NCI-H526 (cell line): ENCODE data around the gene ZNF438.

ENCODE experiments used
- DNase-seq, 2 experiments: peaks; one replicate each; lab custom pipeline; 2025; lab: John Stamatoyannopoulos, UW

Gene ZNF438

GRCh38 chr10:30826679-30827078 lies 205.0 kb downstream of the ZNF438 start:
- no peak for DNase-seq

- no peak for DNase-seq
These were observed 206.2 kb downstream of the ZNF438 start for GRCh38 chr10:30825495-30825894.

- no peak for DNase-seq
These were observed 206.6 kb downstream of the ZNF438 start for GRCh38 chr10:30825022-30825421.

GRCh38 chr10:30823651-30824050 lies 208.0 kb downstream of the ZNF438 start:
- no peak for DNase-seq

GRCh38 chr10:30822693-30823465 lies 208.8 kb downstream of the ZNF438 start:
- no peak for DNase-seq

GRCh38 chr10:30821994-30822692 lies 209.5 kb downstream of the ZNF438 start:
- peak in 1 of 2 experiments; percentile 16 for DNase-seq

GRCh38 chr10:30821261-30821993 lies 210.2 kb downstream of the ZNF438 start:
- DNase-seq: no peak

- no peak for DNase-seq
These were observed 211.2 kb downstream of the ZNF438 start for GRCh38 chr10:30820261-30820991.

- no peak for DNase-seq
These were observed 212.1 kb downstream of the ZNF438 start for GRCh38 chr10:30819341-30820181.

- DNase-seq: no peak
These were observed 212.8 kb downstream of the ZNF438 start for GRCh38 chr10:30818854-30819253.

GRCh38 chr10:30818010-30818660 lies 213.5 kb downstream of the ZNF438 start:
- no peak for DNase-seq

- DNase-seq: no peak
These were observed 214.1 kb downstream of the ZNF438 start for GRCh38 chr10:30817541-30817940.

GRCh38 chr10:30816820-30817171 lies 214.9 kb downstream of the ZNF438 start:
- no peak for DNase-seq

GRCh38 chr10:30816159-30816819 lies 215.4 kb downstream of the ZNF438 start:
- DNase-seq: no peak

GRCh38 chr10:30813872-30814481 lies 217.7 kb downstream of the ZNF438 start:
- no peak for DNase-seq

- no peak for DNase-seq
These were observed 219.4 kb downstream of the ZNF438 start for GRCh38 chr10:30812018-30812851.

- DNase-seq: no peak
These were observed 220.2 kb downstream of the ZNF438 start for GRCh38 chr10:30811276-30812017.

GRCh38 chr10:30810416-30810815 lies 221.2 kb downstream of the ZNF438 start:
- DNase-seq: no peak
